ENCODE measurements around the gene CYB561. TPM values are rescaled to one million over a fixed set of nuclear protein-coding genes. Genes with fewer than 3 reads are reported as not detected.

The CYB561 gene
- total and polyA plus RNA-seq, 2 experiments from 2014 or later, result 13.7 to 30.9 TPM

DNA sequence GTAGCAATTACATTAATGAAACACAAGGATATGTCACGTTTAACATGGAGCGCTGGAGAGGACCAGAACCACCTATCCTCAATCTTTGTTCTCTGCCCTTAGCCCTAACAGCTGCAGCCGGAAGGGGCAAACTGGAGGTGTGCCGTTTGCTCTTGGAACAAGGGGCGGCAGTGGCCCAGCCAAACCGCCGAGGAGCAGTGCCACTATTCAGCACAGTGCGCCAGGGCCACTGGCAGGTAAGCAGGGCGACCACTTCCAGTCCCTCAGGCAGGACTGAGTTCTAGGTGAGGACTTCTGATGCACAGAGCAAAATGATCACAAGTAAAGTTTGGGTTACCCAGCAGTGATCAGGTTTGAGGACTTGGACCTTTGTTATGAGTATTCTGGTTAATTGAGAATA is 41.1 kb downstream of the CYB561 start:
- Histone ChIP-seq H3K79me2 (replicated peaks; ENCODE audit: insufficient read depth) (no peaks in the 10 kb centered on the region), H3K9me2 (ENCODE audit: insufficient read depth) (no peaks in the 10 kb centered on the region), H2AFZ (no peak overlapping the region), H3F3A (replicated peaks; ENCODE audit: low read depth) (no peaks in the 10 kb centered on the region), H3K4me1 (ENCODE audit: insufficient read depth) (no peaks in the 10 kb centered on the region), H3K4me3 (no peak overlapping the region), H3K27me3 (ENCODE audit: insufficient read depth) (no peaks in the 10 kb centered on the region), H3K27ac (ENCODE audit: low read depth) (no peak overlapping the region), H3K4me2 (no peak overlapping the region), H3K36me3 (ENCODE audit: insufficient read depth) (no peaks in the 10 kb centered on the region), H4K20me1 (replicated peaks; ENCODE audit: insufficient read depth) (no peaks in the 10 kb centered on the region)
- H3K9me3 Mint-ChIP-seq, result no peaks in the 10 kb centered on the region
- ATAC-seq, result no peak
- no peak overlapping the region for H3K27ac Mint-ChIP-seq
- TF ChIP-seq EZH2 (IDR thresholded peaks at IDR 0.05; ENCODE audit: low read depth, unreplicated experiment) (no peak), ZNF331 (CRISPR knock-in tag; IDR thresholded peaks at IDR 0.05; ENCODE audit: low read depth) (no peak), CREB1 (CRISPR knock-in tag; IDR thresholded peaks at IDR 0.05; ENCODE audit: low read depth) (no peak)
- TF ChIP-seq, protein P1, sequence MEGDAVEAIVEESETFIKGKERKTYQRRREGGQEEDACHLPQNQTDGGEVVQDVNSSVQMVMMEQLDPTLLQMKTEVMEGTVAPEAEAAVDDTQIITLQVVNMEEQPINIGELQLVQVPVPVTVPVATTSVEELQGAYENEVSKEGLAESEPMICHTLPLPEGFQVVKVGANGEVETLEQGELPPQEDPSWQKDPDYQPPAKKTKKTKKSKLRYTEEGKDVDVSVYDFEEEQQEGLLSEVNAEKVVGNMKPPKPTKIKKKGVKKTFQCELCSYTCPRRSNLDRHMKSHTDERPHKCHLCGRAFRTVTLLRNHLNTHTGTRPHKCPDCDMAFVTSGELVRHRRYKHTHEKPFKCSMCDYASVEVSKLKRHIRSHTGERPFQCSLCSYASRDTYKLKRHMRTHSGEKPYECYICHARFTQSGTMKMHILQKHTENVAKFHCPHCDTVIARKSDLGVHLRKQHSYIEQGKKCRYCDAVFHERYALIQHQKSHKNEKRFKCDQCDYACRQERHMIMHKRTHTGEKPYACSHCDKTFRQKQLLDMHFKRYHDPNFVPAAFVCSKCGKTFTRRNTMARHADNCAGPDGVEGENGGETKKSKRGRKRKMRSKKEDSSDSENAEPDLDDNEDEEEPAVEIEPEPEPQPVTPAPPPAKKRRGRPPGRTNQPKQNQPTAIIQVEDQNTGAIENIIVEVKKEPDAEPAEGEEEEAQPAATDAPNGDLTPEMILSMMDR (conservative IDR thresholded peaks at IDR 0.05; ENCODE audit: low read depth in 2 of 2), result no peak
- TF ChIP-seq, protein P2, sequence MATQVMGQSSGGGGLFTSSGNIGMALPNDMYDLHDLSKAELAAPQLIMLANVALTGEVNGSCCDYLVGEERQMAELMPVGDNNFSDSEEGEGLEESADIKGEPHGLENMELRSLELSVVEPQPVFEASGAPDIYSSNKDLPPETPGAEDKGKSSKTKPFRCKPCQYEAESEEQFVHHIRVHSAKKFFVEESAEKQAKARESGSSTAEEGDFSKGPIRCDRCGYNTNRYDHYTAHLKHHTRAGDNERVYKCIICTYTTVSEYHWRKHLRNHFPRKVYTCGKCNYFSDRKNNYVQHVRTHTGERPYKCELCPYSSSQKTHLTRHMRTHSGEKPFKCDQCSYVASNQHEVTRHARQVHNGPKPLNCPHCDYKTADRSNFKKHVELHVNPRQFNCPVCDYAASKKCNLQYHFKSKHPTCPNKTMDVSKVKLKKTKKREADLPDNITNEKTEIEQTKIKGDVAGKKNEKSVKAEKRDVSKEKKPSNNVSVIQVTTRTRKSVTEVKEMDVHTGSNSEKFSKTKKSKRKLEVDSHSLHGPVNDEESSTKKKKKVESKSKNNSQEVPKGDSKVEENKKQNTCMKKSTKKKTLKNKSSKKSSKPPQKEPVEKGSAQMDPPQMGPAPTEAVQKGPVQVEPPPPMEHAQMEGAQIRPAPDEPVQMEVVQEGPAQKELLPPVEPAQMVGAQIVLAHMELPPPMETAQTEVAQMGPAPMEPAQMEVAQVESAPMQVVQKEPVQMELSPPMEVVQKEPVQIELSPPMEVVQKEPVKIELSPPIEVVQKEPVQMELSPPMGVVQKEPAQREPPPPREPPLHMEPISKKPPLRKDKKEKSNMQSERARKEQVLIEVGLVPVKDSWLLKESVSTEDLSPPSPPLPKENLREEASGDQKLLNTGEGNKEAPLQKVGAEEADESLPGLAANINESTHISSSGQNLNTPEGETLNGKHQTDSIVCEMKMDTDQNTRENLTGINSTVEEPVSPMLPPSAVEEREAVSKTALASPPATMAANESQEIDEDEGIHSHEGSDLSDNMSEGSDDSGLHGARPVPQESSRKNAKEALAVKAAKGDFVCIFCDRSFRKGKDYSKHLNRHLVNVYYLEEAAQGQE (IDR thresholded peaks at IDR 0.05; ENCODE audit: unreplicated experiment), result no peak
- H3K4me1 Mint-ChIP-seq, result peaks cover 4% of the 10 kb centered on the region; the same call in 2 of the 3 replicates
- no peak overlapping the region for H3K4me3 Mint-ChIP-seq
- DNase-seq (ENCODE audit: low spot score), result no peak
- no peaks in the 10 kb centered on the region for H3K36me3 Mint-ChIP-seq (ENCODE audit: low read depth)
- no peaks in the 10 kb centered on the region for H3K27me3 Mint-ChIP-seq (ENCODE audit: insufficient read depth, low read depth, poor library complexity)

DNA sequence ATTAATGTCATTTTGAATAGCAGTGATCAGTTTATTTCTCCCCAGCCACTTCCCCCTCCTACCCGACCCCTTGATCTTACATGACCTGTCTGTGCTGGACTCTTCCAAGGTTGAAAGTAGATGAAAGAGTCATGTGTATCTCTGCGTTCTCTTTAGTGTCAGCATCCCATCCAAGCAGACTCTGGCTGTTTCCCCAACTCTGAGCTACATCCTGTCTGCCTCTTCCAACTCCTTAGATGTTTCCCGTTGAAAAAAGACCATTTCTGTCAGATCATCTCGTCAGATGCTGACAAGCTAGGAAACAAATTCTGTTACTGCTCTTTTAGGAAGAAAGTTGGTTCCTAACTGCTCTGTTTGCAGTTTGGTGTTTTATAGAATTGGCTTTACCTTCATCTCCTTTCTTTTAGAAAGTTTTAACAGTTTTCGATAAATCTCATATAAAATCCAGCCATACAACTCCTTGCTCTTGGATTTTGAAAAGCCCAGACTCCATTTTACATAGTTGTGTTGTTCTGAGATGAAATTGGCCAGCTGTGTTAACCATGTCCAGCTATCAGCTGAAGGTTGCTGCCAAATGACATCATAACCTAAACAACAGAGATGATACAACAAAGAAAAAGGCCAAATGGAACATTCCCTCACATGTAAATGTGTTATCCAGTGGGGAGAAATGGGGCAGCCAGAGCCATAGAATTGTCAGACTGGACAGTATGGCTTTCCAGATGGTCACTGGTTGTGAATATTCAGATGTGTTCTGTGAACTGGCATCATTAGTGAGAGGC is 43.5 kb downstream of the CYB561 start:
- H3K36me3 ChIP-seq (ENCODE audit: insufficient read depth), result no peaks in the 10 kb centered on the region
- ATAC-seq, result no peak
- Mint-ChIP-seq H3K4me3 (no peak overlapping the region), H3K9me3 (no peaks in the 10 kb centered on the region), H3K27ac (no peak overlapping the region), H3K27me3 (ENCODE audit: insufficient read depth, low read depth, poor library complexity) (no peaks in the 10 kb centered on the region), H3K4me1 (peaks cover 14% of the 10 kb centered on the region; the same call in 2 of the 3 replicates), H3K36me3 (ENCODE audit: low read depth) (no peaks in the 10 kb centered on the region)
- no peak overlapping the region for H3K4me3 ChIP-seq
- no peaks in the 10 kb centered on the region for H3K4me1 ChIP-seq (ENCODE audit: insufficient read depth)
- no peak overlapping the region for H3K27ac ChIP-seq (ENCODE audit: low read depth)
- DNase-seq (ENCODE audit: low spot score), result no peak
- H3K9me2 ChIP-seq (ENCODE audit: insufficient read depth), result no peaks in the 10 kb centered on the region
- no peaks in the 10 kb centered on the region for H3K27me3 ChIP-seq (ENCODE audit: insufficient read depth)
- H3K4me2 ChIP-seq, result no peak overlapping the region
- no peaks in the 10 kb centered on the region for H3F3A ChIP-seq (replicated peaks; ENCODE audit: low read depth)
- no peaks in the 10 kb centered on the region for H4K20me1 ChIP-seq (replicated peaks; ENCODE audit: insufficient read depth)
- H2AFZ ChIP-seq, result no peak overlapping the region
- H3K79me2 ChIP-seq (replicated peaks; ENCODE audit: insufficient read depth), result no peaks in the 10 kb centered on the region
- no peak for TF ChIP-seq EZH2phosphoT487 (IDR thresholded peaks at IDR 0.05; ENCODE audit: unreplicated experiment)
- TF ChIP-seq, protein P2 (IDR thresholded peaks at IDR 0.05; ENCODE audit: unreplicated experiment), result no peak

Measured in GM23338 (cell line).